ENCODE measurements around the gene RIC8A. TPM values are rescaled to one million over a fixed set of nuclear protein-coding genes. Genes with fewer than 3 reads are reported as not detected.

Gene RIC8A
- total and polyA plus RNA-seq, 10 of the 15 experiments (the other 5 are each of a cell fraction or from before 2014, with no cell fraction given): 10.4 to 157 (median 81.4) TPM

DNA sequence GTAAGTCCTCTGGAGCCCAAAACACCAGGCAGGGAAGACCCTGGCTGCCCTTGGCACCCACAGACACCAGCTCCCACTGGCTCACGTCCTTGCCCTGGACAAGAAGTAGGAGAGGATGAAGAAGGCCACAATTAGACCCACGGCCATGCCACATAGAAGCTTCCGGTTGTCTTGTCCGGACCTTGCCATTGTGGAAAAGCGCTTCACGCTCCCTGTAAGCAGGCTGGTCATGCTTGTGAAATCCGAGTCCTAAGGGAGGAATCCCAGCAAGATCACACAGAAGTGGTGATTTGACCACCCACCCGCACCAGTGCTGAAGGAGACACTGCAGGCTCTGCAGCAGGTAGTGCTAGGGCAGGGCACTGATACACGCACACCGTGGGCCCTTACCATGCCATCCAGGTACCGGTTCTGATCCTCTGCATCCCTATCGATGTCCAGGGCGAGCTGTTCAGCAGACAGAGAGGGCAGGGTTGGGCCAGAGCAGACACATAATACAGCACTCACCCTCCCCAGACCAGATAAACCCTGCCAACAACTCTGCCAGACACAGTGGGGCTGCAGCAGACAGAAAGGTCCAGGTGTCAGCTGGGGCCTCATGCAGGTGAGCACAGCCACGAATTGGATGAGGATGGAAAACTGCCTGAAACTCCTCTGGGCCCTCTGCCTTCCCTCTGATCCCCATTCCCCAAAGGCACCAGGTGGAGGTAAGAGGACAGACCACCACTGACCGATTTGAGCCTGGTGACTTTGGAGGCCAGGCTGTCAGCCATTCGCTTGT lies 2.1 kb upstream of the RIC8A start (continued):
- TF ChIP-seq NFYA (IDR thresholded peaks at IDR 0.05; ENCODE audit: borderline replicate concordance, low read depth, low read length) (no peak), CBX5 (IDR thresholded peaks at IDR 0.05; ENCODE audit: low read depth) (no peak), EZH2 (IDR thresholded peaks at IDR 0.05; ENCODE audit: borderline replicate concordance, control insufficient read depth, low read depth, low read length) (no peak), RELA (IDR thresholded peaks at IDR 0.05; ENCODE audit: borderline replicate concordance, partially characterized antibody) (no peak), ZNF217 (IDR thresholded peaks at IDR 0.05) (no peak), FOXM1 (IDR thresholded peaks at IDR 0.05; ENCODE audit: low read depth, low read length) (no peak)
- TF ChIP-seq, protein P1, sequence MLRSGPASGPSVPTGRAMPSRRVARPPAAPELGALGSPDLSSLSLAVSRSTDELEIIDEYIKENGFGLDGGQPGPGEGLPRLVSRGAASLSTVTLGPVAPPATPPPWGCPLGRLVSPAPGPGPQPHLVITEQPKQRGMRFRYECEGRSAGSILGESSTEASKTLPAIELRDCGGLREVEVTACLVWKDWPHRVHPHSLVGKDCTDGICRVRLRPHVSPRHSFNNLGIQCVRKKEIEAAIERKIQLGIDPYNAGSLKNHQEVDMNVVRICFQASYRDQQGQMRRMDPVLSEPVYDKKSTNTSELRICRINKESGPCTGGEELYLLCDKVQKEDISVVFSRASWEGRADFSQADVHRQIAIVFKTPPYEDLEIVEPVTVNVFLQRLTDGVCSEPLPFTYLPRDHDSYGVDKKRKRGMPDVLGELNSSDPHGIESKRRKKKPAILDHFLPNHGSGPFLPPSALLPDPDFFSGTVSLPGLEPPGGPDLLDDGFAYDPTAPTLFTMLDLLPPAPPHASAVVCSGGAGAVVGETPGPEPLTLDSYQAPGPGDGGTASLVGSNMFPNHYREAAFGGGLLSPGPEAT (IDR thresholded peaks at IDR 0.05; ENCODE audit: low read depth): no peak

DNA sequence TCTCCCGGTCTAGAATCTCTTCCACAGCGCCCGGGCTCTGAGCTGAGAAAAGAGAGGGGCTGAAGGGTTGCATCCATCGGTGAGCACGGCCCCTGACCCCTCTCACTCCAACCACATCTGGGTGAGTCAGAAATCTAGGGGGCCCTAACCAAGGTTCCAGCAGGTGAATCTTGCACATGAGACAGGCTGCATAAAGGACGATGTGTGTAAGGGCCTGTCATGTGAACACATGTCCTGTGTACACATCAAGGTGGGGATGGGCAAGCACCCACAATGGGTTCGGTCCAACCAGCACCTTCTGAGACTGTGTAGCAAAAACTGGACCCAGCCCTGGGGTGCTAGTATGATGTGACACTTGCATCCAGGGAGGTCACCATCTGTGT lies 1.5 kb upstream of the RIC8A start:
- H3K4me2 ChIP-seq (ENCODE audit: control insufficient read depth, insufficient read depth): peak overlapping the region; percentile 97
- intact Hi-C loops (cut with micrococcal nuclease; ENCODE audit: unreplicated experiment): loop anchor here (5.0 to 10.0 kb wide), 3 partner anchors 101 to 239 kb away; partner anchors contain the start of genes ANO9 and IFITM2
- H4K20me1 ChIP-seq (ENCODE audit: control insufficient read depth, insufficient read depth): peaks cover 11% of the 10 kb centered on the region
- no peaks in the 10 kb centered on the region for H3K27me3 ChIP-seq (replicated peaks in 1 of 2; ENCODE audit: control insufficient read depth in 2 of 2, insufficient read depth in 2 of 2, low read length in 1 of 2)
- H3K4me1 ChIP-seq (ENCODE audit: control insufficient read depth, insufficient read depth, low read length): peaks cover 27% of the 10 kb centered on the region
- no peak overlapping the region for H2AFZ ChIP-seq (ENCODE audit: control insufficient read depth, low read depth, low read length)
- FAIRE-seq (no peak), DNase-seq (ENCODE audit: low read depth, low spot score) (no peak), ATAC-seq (no peak)
- H3K4me3 ChIP-seq: peak overlapping the region; percentile 84
- ChIA-PET CTCF (interaction anchor here (1.6 to 1.8 kb wide), 2 partner anchors 45 to 100 kb away, joined by 6 to 10 read pairs; no protein-coding TSS in a partner anchor), RAD21 (ENCODE audit: unreplicated experiment) (interaction anchor here (1.4 to 2.0 kb wide), 4 partner anchors 8 to 149 kb away, joined by 3 to 12 read pairs (median 8); partner anchors contain the start of gene IFITM2), POLR2A (interaction anchor here (1.2 to 2.5 kb wide), 5 partner anchors 18 to 124 kb away, joined by 4 to 27 read pairs (median 5); partner anchors contain the start of gene PSMD13), SMC1A (ENCODE audit: uncharacterized antibody, unreplicated experiment) (interaction anchor here (1.0 to 2.6 kb wide), 2 partner anchors 32 to 149 kb away, joined by 3 to 12 read pairs; partner anchors contain the start of gene PSMD13)
- peaks cover 5 to 31% of the 10 kb centered on the region in 2 experiments for H3K36me3 ChIP-seq (ENCODE audit: control insufficient read depth in 2 of 2, insufficient read depth in 2 of 2, low read length in 1 of 2)
- 88% methylated on average over 7 of the region's 7 CpGs for WGBS (ENCODE audit: insufficient coverage, insufficient replicate concordance, low lambda C conversion rate, missing lambda C conversion rate)
- H3K9me3 ChIP-seq (replicated peaks; ENCODE audit: control insufficient read depth, insufficient read depth, low read length): no peaks in the 10 kb centered on the region
- in situ Hi-C loops (cut with MboI): loop anchor here (5.0 to 10.0 kb wide), 2 partner anchors 159 to 301 kb away; partner anchors contain the start of genes B4GALNT4 and RNH1
- peak overlapping the region; percentile 97 for H3K9ac ChIP-seq (ENCODE audit: control insufficient read depth, insufficient read depth, low read length)
- peak; percentile 66; the same call in 1 of the 2 replicates for TF ChIP-seq POLR2A (IDR thresholded peaks at IDR 0.05; ENCODE audit: low read depth, low read length)
- TF ChIP-seq, protein P2, sequence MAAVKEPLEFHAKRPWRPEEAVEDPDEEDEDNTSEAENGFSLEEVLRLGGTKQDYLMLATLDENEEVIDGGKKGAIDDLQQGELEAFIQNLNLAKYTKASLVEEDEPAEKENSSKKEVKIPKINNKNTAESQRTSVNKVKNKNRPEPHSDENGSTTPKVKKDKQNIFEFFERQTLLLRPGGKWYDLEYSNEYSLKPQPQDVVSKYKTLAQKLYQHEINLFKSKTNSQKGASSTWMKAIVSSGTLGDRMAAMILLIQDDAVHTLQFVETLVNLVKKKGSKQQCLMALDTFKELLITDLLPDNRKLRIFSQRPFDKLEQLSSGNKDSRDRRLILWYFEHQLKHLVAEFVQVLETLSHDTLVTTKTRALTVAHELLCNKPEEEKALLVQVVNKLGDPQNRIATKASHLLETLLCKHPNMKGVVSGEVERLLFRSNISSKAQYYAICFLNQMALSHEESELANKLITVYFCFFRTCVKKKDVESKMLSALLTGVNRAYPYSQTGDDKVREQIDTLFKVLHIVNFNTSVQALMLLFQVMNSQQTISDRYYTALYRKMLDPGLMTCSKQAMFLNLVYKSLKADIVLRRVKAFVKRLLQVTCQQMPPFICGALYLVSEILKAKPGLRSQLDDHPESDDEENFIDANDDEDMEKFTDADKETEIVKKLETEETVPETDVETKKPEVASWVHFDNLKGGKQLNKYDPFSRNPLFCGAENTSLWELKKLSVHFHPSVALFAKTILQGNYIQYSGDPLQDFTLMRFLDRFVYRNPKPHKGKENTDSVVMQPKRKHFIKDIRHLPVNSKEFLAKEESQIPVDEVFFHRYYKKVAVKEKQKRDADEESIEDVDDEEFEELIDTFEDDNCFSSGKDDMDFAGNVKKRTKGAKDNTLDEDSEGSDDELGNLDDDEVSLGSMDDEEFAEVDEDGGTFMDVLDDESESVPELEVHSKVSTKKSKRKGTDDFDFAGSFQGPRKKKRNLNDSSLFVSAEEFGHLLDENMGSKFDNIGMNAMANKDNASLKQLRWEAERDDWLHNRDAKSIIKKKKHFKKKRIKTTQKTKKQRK (IDR thresholded peaks at IDR 0.05; ENCODE audit: low read depth, low read length): no peak
- H3K27ac ChIP-seq (ENCODE audit: control insufficient read depth, insufficient read depth): peak overlapping the region; percentile 97
- BruUV-seq (replicated peaks): no TSS peak
- H3K79me2 ChIP-seq (ENCODE audit: control insufficient read depth, insufficient read depth, low read length): peaks cover 57% of the 10 kb centered on the region
